HCT116 (cell line): Measurements from ENCODE around the gene ALKBH2.

Source experiments
- EGR1 ChIP-seq: IDR thresholded peaks from 2 replicates; pipeline ENCODE4 v1.6.1; 2012; ENCODE audit warnings: low read depth
- EZH2 ChIP-seq: fragments of 200-600 bp; sonication (generic); IDR thresholded peaks from 2 replicates; pipeline ENCODE4 v1.6.1; 2017; ENCODE audit warnings: antibody characterized with exemption, mixed run types
- FOSL1 ChIP-seq: IDR thresholded peaks from 2 replicates; pipeline ENCODE4 v1.6.1; 2012; ENCODE audit warnings: low read depth
- POLR2A ChIP-seq: IDR thresholded peaks from 2 replicates; pipeline ENCODE4 v1.7.0; 2011; ENCODE audit warnings: borderline replicate concordance; ENCODE audit not compliant: insufficient read depth, insufficient read length; ENCODE audit errors: extremely low read depth
- POLR2AphosphoS5 ChIP-seq: IDR thresholded peaks from 2 replicates; pipeline ENCODE4 v1.6.1; 2011; ENCODE audit warnings: mild to moderate bottlenecking, low read depth, low read length, moderate library complexity
- SRF ChIP-seq: IDR thresholded peaks from 2 replicates; pipeline ENCODE4 v1.6.1; 2012; ENCODE audit warnings: low read depth
- ZNF274 ChIP-seq: fragments of 200-500 bp; sonication (Bioruptor generic); IDR thresholded peaks from 2 replicates; pipeline ENCODE4 v1.6.1; 2014; ENCODE audit warnings: mild to moderate bottlenecking, low read depth, low read length, inconsistent platforms
- TF ChIP-seq, protein P1 (sequence below): IDR thresholded peaks from 2 replicates; pipeline ENCODE4 v1.6.1; 2012
- TF ChIP-seq, protein P2 (sequence below), 3 experiments: fragments of 200-600 bp in 1 of 3; sonication (generic) in 1 of 3; IDR thresholded peaks in 2 of 3; conservative IDR thresholded peaks in 1 of 3; 2 replicates each; pipeline ENCODE4 v1.5.1; 2012 to 2017; ENCODE audit warnings: low read depth in 2 of 3, low read length in 2 of 3, antibody characterized with exemption in 1 of 3, borderline replicate concordance in 1 of 3, control low read depth in 1 of 3, mild to moderate bottlenecking in 1 of 3, mixed read lengths in 1 of 3, mixed run types in 1 of 3, moderate library complexity in 1 of 3; ENCODE audit not compliant: insufficient read depth in 1 of 3
- TF ChIP-seq, protein P3 (sequence below): IDR thresholded peaks from 2 replicates; pipeline ENCODE4 v1.6.1; 2012; ENCODE audit warnings: low read depth

DNA sequence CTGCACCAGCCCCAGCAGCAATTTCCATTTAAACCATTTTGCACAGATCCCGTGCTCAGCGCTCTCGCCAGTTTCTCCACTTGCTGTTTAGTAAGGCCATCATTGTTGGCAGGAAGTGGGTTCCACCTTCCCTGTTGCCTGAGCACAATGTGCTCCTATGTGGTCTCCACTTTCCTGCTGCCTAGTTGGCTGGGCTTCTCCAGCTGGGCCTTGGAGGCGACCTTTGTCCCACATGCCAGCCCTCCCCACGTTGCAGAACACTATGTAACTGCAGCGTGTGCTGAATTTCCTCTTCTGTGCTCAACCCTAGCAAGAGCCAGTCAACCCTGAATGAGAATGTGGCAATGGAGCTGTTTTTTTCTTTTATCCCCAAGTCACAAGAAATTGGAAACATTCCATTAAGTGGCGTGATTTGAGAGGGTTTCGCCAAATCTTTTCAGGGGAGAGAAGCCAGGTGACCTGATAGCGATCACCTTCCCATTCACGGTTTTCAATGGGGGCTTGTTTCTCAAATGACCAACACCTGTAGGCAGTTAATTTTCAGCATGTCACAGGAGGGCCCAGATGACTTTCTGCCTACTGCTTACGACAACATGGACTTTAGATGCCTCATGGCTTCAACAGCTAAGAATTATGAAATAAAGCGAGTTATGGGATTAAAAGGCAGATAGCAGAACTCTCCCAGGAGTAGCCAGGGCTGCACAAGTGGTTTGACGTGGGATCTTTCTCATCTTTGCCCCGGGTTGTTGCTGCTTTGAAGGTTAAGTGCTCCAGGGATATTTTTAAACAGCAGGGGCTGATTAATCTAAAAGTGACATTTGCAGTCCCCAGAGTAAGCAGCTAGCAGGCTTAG is 22.7 kb upstream of the ALKBH2 start, which contains the start of gene ACACB:
- TF ChIP-seq EZH2 (no peak), POLR2A (no peak), FOSL1 (no peak), POLR2AphosphoS5 (no peak), ZNF274 (no peak), SRF (no peak), EGR1 (no peak)
- TF ChIP-seq, protein P1, sequence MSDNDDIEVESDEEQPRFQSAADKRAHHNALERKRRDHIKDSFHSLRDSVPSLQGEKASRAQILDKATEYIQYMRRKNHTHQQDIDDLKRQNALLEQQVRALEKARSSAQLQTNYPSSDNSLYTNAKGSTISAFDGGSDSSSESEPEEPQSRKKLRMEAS, result no peak
- TF ChIP-seq, protein P2, sequence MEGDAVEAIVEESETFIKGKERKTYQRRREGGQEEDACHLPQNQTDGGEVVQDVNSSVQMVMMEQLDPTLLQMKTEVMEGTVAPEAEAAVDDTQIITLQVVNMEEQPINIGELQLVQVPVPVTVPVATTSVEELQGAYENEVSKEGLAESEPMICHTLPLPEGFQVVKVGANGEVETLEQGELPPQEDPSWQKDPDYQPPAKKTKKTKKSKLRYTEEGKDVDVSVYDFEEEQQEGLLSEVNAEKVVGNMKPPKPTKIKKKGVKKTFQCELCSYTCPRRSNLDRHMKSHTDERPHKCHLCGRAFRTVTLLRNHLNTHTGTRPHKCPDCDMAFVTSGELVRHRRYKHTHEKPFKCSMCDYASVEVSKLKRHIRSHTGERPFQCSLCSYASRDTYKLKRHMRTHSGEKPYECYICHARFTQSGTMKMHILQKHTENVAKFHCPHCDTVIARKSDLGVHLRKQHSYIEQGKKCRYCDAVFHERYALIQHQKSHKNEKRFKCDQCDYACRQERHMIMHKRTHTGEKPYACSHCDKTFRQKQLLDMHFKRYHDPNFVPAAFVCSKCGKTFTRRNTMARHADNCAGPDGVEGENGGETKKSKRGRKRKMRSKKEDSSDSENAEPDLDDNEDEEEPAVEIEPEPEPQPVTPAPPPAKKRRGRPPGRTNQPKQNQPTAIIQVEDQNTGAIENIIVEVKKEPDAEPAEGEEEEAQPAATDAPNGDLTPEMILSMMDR (IDR thresholded peaks at IDR 0.05 in 2 of 3, conservative IDR thresholded peaks at IDR 0.05 in 1 of 3; ENCODE audit: borderline replicate concordance in 1 of 3, insufficient read depth in 1 of 3, low read depth in 2 of 3, low read length in 2 of 3), result no peak
- TF ChIP-seq, protein P3, sequence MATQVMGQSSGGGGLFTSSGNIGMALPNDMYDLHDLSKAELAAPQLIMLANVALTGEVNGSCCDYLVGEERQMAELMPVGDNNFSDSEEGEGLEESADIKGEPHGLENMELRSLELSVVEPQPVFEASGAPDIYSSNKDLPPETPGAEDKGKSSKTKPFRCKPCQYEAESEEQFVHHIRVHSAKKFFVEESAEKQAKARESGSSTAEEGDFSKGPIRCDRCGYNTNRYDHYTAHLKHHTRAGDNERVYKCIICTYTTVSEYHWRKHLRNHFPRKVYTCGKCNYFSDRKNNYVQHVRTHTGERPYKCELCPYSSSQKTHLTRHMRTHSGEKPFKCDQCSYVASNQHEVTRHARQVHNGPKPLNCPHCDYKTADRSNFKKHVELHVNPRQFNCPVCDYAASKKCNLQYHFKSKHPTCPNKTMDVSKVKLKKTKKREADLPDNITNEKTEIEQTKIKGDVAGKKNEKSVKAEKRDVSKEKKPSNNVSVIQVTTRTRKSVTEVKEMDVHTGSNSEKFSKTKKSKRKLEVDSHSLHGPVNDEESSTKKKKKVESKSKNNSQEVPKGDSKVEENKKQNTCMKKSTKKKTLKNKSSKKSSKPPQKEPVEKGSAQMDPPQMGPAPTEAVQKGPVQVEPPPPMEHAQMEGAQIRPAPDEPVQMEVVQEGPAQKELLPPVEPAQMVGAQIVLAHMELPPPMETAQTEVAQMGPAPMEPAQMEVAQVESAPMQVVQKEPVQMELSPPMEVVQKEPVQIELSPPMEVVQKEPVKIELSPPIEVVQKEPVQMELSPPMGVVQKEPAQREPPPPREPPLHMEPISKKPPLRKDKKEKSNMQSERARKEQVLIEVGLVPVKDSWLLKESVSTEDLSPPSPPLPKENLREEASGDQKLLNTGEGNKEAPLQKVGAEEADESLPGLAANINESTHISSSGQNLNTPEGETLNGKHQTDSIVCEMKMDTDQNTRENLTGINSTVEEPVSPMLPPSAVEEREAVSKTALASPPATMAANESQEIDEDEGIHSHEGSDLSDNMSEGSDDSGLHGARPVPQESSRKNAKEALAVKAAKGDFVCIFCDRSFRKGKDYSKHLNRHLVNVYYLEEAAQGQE, result no peak
